Mammary epithelial cell (primary cell): Measurements from ENCODE around the gene TP63.

Experiments
- EZH2 ChIP-seq: IDR thresholded peaks from 2 replicates; pipeline ENCODE4 v1.6.1; 2012; ENCODE audit warnings: low read length, inconsistent platforms, borderline replicate concordance
- TF ChIP-seq, protein P1 (sequence below), 2 donors: IDR thresholded peaks in 1 of 2; conservative IDR thresholded peaks in 1 of 2; 2 replicates each; pipeline ENCODE4 v1.5.1; 2011 to 2012; ENCODE audit warnings: inconsistent platforms in 2 of 2, low read length in 2 of 2, mild to moderate bottlenecking in 2 of 2, control low read depth in 1 of 2, low read depth in 1 of 2; ENCODE audit not compliant: insufficient read depth in 1 of 2; ENCODE audit errors: extremely low read depth in 1 of 2

DNA sequence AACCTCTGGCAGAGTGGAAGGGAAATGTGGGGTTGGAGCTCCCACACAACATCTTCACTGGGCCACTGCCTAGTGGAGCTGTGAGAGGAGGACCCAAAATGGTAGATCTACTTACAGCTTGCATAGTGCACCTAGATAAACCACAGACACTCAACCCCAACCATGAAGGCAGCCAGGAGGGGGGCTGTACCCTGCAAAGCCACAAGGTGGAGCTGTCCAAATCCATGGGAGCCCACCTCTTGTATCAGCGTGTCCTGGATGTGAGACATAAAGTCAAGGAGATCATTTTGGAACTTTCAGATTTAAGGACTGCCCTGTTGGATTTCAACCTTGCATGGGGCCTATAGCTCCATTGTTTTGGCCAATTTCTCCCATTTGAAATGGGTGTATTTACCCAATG lies 20.9 kb downstream of the TP63 start:
- TF ChIP-seq, protein P1, sequence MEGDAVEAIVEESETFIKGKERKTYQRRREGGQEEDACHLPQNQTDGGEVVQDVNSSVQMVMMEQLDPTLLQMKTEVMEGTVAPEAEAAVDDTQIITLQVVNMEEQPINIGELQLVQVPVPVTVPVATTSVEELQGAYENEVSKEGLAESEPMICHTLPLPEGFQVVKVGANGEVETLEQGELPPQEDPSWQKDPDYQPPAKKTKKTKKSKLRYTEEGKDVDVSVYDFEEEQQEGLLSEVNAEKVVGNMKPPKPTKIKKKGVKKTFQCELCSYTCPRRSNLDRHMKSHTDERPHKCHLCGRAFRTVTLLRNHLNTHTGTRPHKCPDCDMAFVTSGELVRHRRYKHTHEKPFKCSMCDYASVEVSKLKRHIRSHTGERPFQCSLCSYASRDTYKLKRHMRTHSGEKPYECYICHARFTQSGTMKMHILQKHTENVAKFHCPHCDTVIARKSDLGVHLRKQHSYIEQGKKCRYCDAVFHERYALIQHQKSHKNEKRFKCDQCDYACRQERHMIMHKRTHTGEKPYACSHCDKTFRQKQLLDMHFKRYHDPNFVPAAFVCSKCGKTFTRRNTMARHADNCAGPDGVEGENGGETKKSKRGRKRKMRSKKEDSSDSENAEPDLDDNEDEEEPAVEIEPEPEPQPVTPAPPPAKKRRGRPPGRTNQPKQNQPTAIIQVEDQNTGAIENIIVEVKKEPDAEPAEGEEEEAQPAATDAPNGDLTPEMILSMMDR (conservative IDR thresholded peaks at IDR 0.05 in 1 of 2, IDR thresholded peaks at IDR 0.05 in 1 of 2; ENCODE audit: extremely low read depth in 1 of 2, insufficient read depth in 1 of 2, low read depth in 1 of 2, low read length in 2 of 2), result no peak
- TF ChIP-seq EZH2, result no peak
